GM12878 (cell line): ENCODE measurements around the gene NKIRAS2. TPM values are rescaled to one million over a fixed set of nuclear protein-coding genes. Genes with fewer than 3 reads are reported as not detected.

Experiments
- ATAC-seq: fragments of 200-7000 bp; cut with Tn5 transposase; 3 replicates; pipeline ENCODE4 v1.9.1; 2020; ENCODE audit warnings: mild to moderate bottlenecking, moderate library complexity
- BruUV-seq: library from RNA; stranded (reverse); fragments of 400-500 nt; replicated peaks from 2 replicates; lab custom pipeline; 2021; lab: Mats Ljungman, UMichigan
- CTCF ChIA-PET: fragments of 300-600 bp; sonication (Branson Sonifier 250); formaldehyde crosslinking; extraction: SDS; loops from one replicate; lab custom pipeline; 2021; ENCODE audit warnings: inconsistent platforms; lab: Yijun Ruan, JAX
- POLR2A ChIA-PET: fragments of 350-600 bp; formaldehyde crosslinking; extraction: SDS; loops from one replicate; lab custom pipeline; 2021; ENCODE audit warnings: inconsistent platforms; lab: Charles Lee
- RAD21 ChIA-PET: fragments of 300-600 bp; sonication (Branson Sonifier 250); formaldehyde crosslinking; loops from one replicate; lab custom pipeline; 2023; ENCODE audit warnings: antibody characterized with exemption; ENCODE audit not compliant: unreplicated experiment; lab: Charles Lee
- SMC1A ChIA-PET: fragments of 300-600 bp; sonication (Branson Sonifier 250); formaldehyde crosslinking; loops from one replicate; lab custom pipeline; 2023; ENCODE audit not compliant: unreplicated experiment, uncharacterized antibody; lab: Charles Lee
- DNase-seq: peaks from one replicate; pipeline ENCODE4 v3.0.0-alpha.2; 2011; ENCODE audit warnings: low read depth, low spot score
- FAIRE-seq: peaks from 3 replicates; lab custom pipeline; 2011; peaks lifted over from hg19 to GRCh38; lab: Jason Lieb, UNC
- H2AFZ ChIP-seq: 2 replicates; pipeline ENCODE4 v1.6.0; 2011; ENCODE audit warnings: low read depth, low read length, control low read depth; ENCODE audit not compliant: control insufficient read depth
- H3K27ac ChIP-seq: 2 replicates; pipeline ENCODE4 v1.5.1; 2011; ENCODE audit warnings: control low read depth; ENCODE audit not compliant: control insufficient read depth, insufficient read depth
- H3K27me3 ChIP-seq, 2 experiments: replicated peaks in 1 of 2; 2 replicates each; pipeline versions ENCODE4 v1.6.0 to v1.6.1; 2011; ENCODE audit warnings: low read length in 1 of 2; ENCODE audit not compliant: control insufficient read depth in 2 of 2, insufficient read depth in 2 of 2
- H3K36me3 ChIP-seq, 2 experiments: 2 replicates each; pipeline ENCODE4 v1.5.1; 2011; ENCODE audit warnings: low read length in 1 of 2; ENCODE audit not compliant: control insufficient read depth in 2 of 2, insufficient read depth in 2 of 2
- H3K4me1 ChIP-seq: 2 replicates; pipeline ENCODE4 v1.6.1; 2011; ENCODE audit warnings: mild to moderate bottlenecking, low read length, moderate library complexity, mixed read lengths; ENCODE audit not compliant: control insufficient read depth, insufficient read depth
- H3K4me2 ChIP-seq: 2 replicates; pipeline ENCODE4 v1.6.0; 2011; ENCODE audit warnings: control low read depth; ENCODE audit not compliant: control insufficient read depth, insufficient read depth
- H3K4me3 ChIP-seq: fragments of 200-600 bp; sonication (generic); 2 replicates; pipeline ENCODE4 v1.5.1; 2016
- H3K79me2 ChIP-seq: 2 replicates; pipeline ENCODE4 v1.6.0; 2011; ENCODE audit warnings: low read length; ENCODE audit not compliant: control insufficient read depth, insufficient read depth
- H3K9ac ChIP-seq: 2 replicates; pipeline ENCODE4 v1.8.0; 2011; ENCODE audit warnings: low read length, control low read depth, mixed read lengths; ENCODE audit not compliant: control insufficient read depth, insufficient read depth
- H3K9me3 ChIP-seq: replicated peaks from 3 replicates; pipeline ENCODE4 v1.5.1; 2011; ENCODE audit warnings: mild to moderate bottlenecking, low read length; ENCODE audit not compliant: control insufficient read depth, insufficient read depth
- H4K20me1 ChIP-seq: 2 replicates; pipeline ENCODE4 v1.6.0; 2011; ENCODE audit not compliant: control insufficient read depth, insufficient read depth
- CEBPB ChIP-seq, 2 experiments: fragments of 150-350 bp in 1 of 2; IDR thresholded peaks; 2 replicates each; pipeline ENCODE4 v1.6.1; 2012 to 2014; ENCODE audit warnings: low read depth in 2 of 2, low read length in 2 of 2, borderline replicate concordance in 1 of 2, inconsistent platforms in 1 of 2
- CHD1 ChIP-seq: IDR thresholded peaks from 2 replicates; pipeline ENCODE4 v1.6.1; 2012; ENCODE audit warnings: low read depth, low read length, improper control_type of control experiment
- CREM ChIP-seq: IDR thresholded peaks from 2 replicates; pipeline ENCODE4 v1.6.1; 2014; ENCODE audit warnings: antibody characterized with exemption, low read depth
- CTCF ChIP-seq, 3 experiments: IDR thresholded peaks in 2 of 3; conservative IDR thresholded peaks in 1 of 3; 2 replicates each; pipeline ENCODE4 v1.5.1; 2011; ENCODE audit warnings: low read depth in 3 of 3, low read length in 3 of 3, mild to moderate bottlenecking in 3 of 3, control low read depth in 2 of 3, moderate library complexity in 2 of 3, inconsistent platforms in 1 of 3, mixed read lengths in 1 of 3; ENCODE audit not compliant: control insufficient read depth in 2 of 3, insufficient read depth in 1 of 3; ENCODE audit errors: extremely low read depth in 1 of 3
- EP300 ChIP-seq, 2 experiments: fragments of 150-350 bp in 1 of 2; IDR thresholded peaks; 2 replicates each; pipeline ENCODE4 v1.6.1; 2011 to 2012; ENCODE audit warnings: low read depth in 2 of 2, low read length in 2 of 2, borderline replicate concordance in 1 of 2, improper control_type of control experiment in 1 of 2, inconsistent platforms in 1 of 2; ENCODE audit not compliant: control insufficient read depth in 1 of 2
- FOXK2 ChIP-seq: fragments of 450-650 bp; IDR thresholded peaks from 2 replicates; pipeline ENCODE4 v1.6.1; 2017; ENCODE audit warnings: mild to moderate bottlenecking, moderate library complexity
- HCFC1 ChIP-seq: fragments of 150-350 bp; IDR thresholded peaks from 2 replicates; pipeline ENCODE4 v1.6.1; 2014; ENCODE audit warnings: low read length
- HDAC6 ChIP-seq: fragments of 200-600 bp; sonication (generic); IDR thresholded peaks from one replicate; pipeline ENCODE4 v1.8.0; 2017; ENCODE audit warnings: antibody characterized with exemption; ENCODE audit not compliant: unreplicated experiment
- KDM1A ChIP-seq: fragments of 200-600 bp; sonication (generic); IDR thresholded peaks from 2 replicates; pipeline ENCODE4 v1.6.1; 2016; ENCODE audit warnings: borderline replicate concordance
- KLF5 ChIP-seq: fragments of 450-650 bp; IDR thresholded peaks from 2 replicates; pipeline ENCODE4 v1.6.1; 2014; ENCODE audit warnings: mild to moderate bottlenecking; ENCODE audit not compliant: partially characterized antibody
- MYB ChIP-seq: fragments of 150-350 bp; IDR thresholded peaks from 2 replicates; pipeline ENCODE4 v1.6.1; 2014; ENCODE audit warnings: mild to moderate bottlenecking, low read depth, low read length, borderline replicate concordance
- RELA ChIP-seq: fragments of 450-650 bp; IDR thresholded peaks from 2 replicates; pipeline ENCODE4 v1.8.0; 2014; ENCODE audit warnings: borderline replicate concordance; ENCODE audit not compliant: partially characterized antibody
- SRF ChIP-seq, 2 experiments: IDR thresholded peaks; 2 replicates each; pipeline ENCODE4 v1.6.1; 2011; ENCODE audit warnings: low read depth in 2 of 2, low read length in 2 of 2, mild to moderate bottlenecking in 1 of 2, moderate library complexity in 1 of 2
- ZNF207 ChIP-seq: fragments of 450-650 bp; IDR thresholded peaks from 2 replicates; pipeline ENCODE4 v1.6.1; 2014; ENCODE audit warnings: antibody characterized with exemption, mild to moderate bottlenecking, borderline replicate concordance
- ZNF274 ChIP-seq: IDR thresholded peaks from one replicate; pipeline ENCODE4 v1.8.0; 2011; ENCODE audit not compliant: insufficient read length, insufficient read depth
- ZSCAN29 ChIP-seq: fragments of 450-650 bp; IDR thresholded peaks from 2 replicates; pipeline ENCODE4 v1.6.1; 2017; ENCODE audit warnings: mild to moderate bottlenecking, moderate library complexity
- ZZZ3 ChIP-seq: IDR thresholded peaks from 2 replicates; pipeline ENCODE4 v1.6.1; 2011; ENCODE audit warnings: low read depth; ENCODE audit not compliant: control insufficient read depth, insufficient read length
- WGBS: methylation state at CpG from one replicate; pipeline ENCODE4 v1.1.6; 2016; ENCODE audit warnings: low lambda C conversion rate; ENCODE audit not compliant: insufficient replicate concordance, insufficient coverage; ENCODE audit errors: missing lambda C conversion rate; 5-methylcytosine and 5-hydroxymethylcytosine counted together
- in situ Hi-C: fragments of 300-500 bp; cut with MboI; formaldehyde crosslinking; loops from 9 replicates; pipeline ENCODE4 v1.14.3; 2018; ENCODE audit warnings: mixed read lengths
- intact Hi-C: fragments of 100-400 bp; cut with micrococcal nuclease; formaldehyde crosslinking; loops from one replicate; pipeline ENCODE4 v1.14.2; 2022; ENCODE audit not compliant: unreplicated experiment
- polyA plus RNA-seq, 11 experiments: library from polyadenylated mRNA; depleted of rRNA in 4 of 11; unstranded in 6 of 11; stranded (reverse) in 5 of 11; fragments of >200 nt; fragmentation: Nextera tagmentation in 4 of 11; fragmentation: Illumina TruSeq in 1 of 11; extraction: Ambion mirVana in 4 of 11; extraction: Trizol in 1 of 11; gene quantifications; 1 replicate in 1 of 11; 2 replicates in 10 of 11; pipeline versions ENCODE4 v1.2.1 to v1.2.3, GENCODE V29; 2011 to 2016; ENCODE audit warnings: inconsistent platforms in 2 of 11, missing spikeins in 2 of 11, low read depth in 1 of 11
- total RNA-seq, 4 experiments: library from RNA; depleted of rRNA in 3 of 4; stranded (reverse); fragments of >200 nt in 3 of 4; fragmentation: Illumina TruSeq in 1 of 4; extraction: Trizol in 1 of 4; gene quantifications; 2 replicates each; pipeline versions ENCODE4 v1.2.1 to v1.2.3, GENCODE V29; 2013 to 2021

Gene NKIRAS2
- total and polyA plus RNA-seq, 10 of the 15 experiments (the other 5 are each of a cell fraction or from before 2014, with no cell fraction given), result 6.4 to 49.7 (median 27.2) TPM

GRCh38 chr17:41996855-41997164 lies 23.1 kb upstream of the NKIRAS2 start:
- DNase-seq (no peak), FAIRE-seq (no peak), ATAC-seq (peak; percentile 30; the same call in 2 of the 3 replicates)
- SMC1A ChIA-PET, result interaction anchor here (0.8 to 1.3 kb wide), 2 partner anchors 19 kb away, joined by 3 read pairs; no protein-coding TSS in a partner anchor
- Histone ChIP-seq H3K36me3 (peaks cover 32 to 52% of the 10 kb centered on the region in 2 experiments), H3K27ac (peak overlapping the region; percentile 29), H3K27me3 (no peaks in the 10 kb centered on the region), H3K4me3 (no peak overlapping the region; the same call in 1 of the 2 replicates), H3K4me2 (peak overlapping the region; percentile 61; the same call in 1 of the 2 replicates), H3K9me3 (no peaks in the 10 kb centered on the region), H2AFZ (no peak overlapping the region), H4K20me1 (no peaks in the 10 kb centered on the region), H3K4me1 (peaks cover 28% of the 10 kb centered on the region), H3K9ac (no peak overlapping the region), H3K79me2 (peaks cover 1% of the 10 kb centered on the region)
- no TSS peak for BruUV-seq
- TF ChIP-seq ZSCAN29 (no peak), CTCF (IDR thresholded peaks at IDR 0.05 in 2 of 3, conservative IDR thresholded peaks at IDR 0.05 in 1 of 3; ENCODE audit: control insufficient read depth in 2 of 3, extremely low read depth in 1 of 3, insufficient read depth in 1 of 3, low read depth in 3 of 3, low read length in 3 of 3) (no peak), KDM1A (no peak), ZNF274 (no peak)
- 68% methylated on average over 2 of the region's 2 CpGs for WGBS
- POLR2A ChIA-PET, result interaction anchor here (1.1 kb wide), 1 partner anchor 21 kb away, joined by 3 read pairs; the partner anchor contains the start of gene DNAJC7
- RAD21 ChIA-PET, result interaction anchor here (0.6 kb wide), 1 partner anchor 128 kb away, joined by 4 read pairs; no protein-coding TSS in a partner anchor
- CTCF ChIA-PET, result interaction anchor here (0.7 to 1.5 kb wide), 3 partner anchors 27 to 115 kb away, joined by 3 to 4 read pairs (median 3); partner anchors contain the start of gene DHX58
- intact Hi-C loops (no loop called here), in situ Hi-C loops (no loop called here)

GRCh38 chr17:41998497-41998896 lies 21.4 kb upstream of the NKIRAS2 start:
- no peak for FAIRE-seq
- CTCF ChIA-PET, result no interaction called here
- no peak for TF ChIP-seq FOXK2
- TF ChIP-seq KLF5, result no peak
- no peak for TF ChIP-seq ZNF207
- no peak for TF ChIP-seq CHD1
- no peak for TF ChIP-seq HCFC1
- no peak for TF ChIP-seq CEBPB (IDR thresholded peaks at IDR 0.05; ENCODE audit: borderline replicate concordance in 1 of 2, low read depth in 2 of 2, low read length in 2 of 2)
- no peak for TF ChIP-seq SRF (IDR thresholded peaks at IDR 0.05; ENCODE audit: low read depth in 2 of 2, low read length in 2 of 2)
- no peak for TF ChIP-seq CREM
- TF ChIP-seq MYB, result no peak
- no peak for TF ChIP-seq ZZZ3
- no peak for TF ChIP-seq EP300 (IDR thresholded peaks at IDR 0.05; ENCODE audit: borderline replicate concordance in 1 of 2, control insufficient read depth in 1 of 2, low read depth in 2 of 2, low read length in 2 of 2)
- TF ChIP-seq HDAC6, result no peak
- no peak for TF ChIP-seq RELA

More at GRCh38 chr17:41998497-41998896, 21.4 kb upstream of the NKIRAS2 start:
- H3K4me1 ChIP-seq, result peaks cover 28% of the 10 kb centered on the region
- intact Hi-C loops (no loop called here), in situ Hi-C loops (no loop called here)
- H3K4me2 ChIP-seq, result no peak overlapping the region
- BruUV-seq, result no TSS peak
- 0% methylated on average over 2 of the region's 2 CpGs for WGBS
- H3K9ac ChIP-seq, result no peak overlapping the region
- ChIA-PET SMC1A (interaction anchor here (1.2 to 1.5 kb wide), 2 partner anchors 17 to 21 kb away, joined by 3 read pairs; no protein-coding TSS in a partner anchor), POLR2A (interaction anchor here (0.6 kb wide), 1 partner anchor 44 kb away, joined by 3 read pairs; no protein-coding TSS in a partner anchor), RAD21 (no interaction called here)
- H3K9me3 ChIP-seq, result no peaks in the 10 kb centered on the region
- no peak overlapping the region for H2AFZ ChIP-seq
- H3K27ac ChIP-seq, result no peak overlapping the region
- ATAC-seq (no peak), DNase-seq (no peak)
- H3K79me2 ChIP-seq, result peaks cover 16% of the 10 kb centered on the region
- H3K4me3 ChIP-seq, result no peak overlapping the region
- H4K20me1 ChIP-seq, result no peaks in the 10 kb centered on the region
- no peaks in the 10 kb centered on the region for H3K27me3 ChIP-seq
- H3K36me3 ChIP-seq, result peaks cover 26 to 53% of the 10 kb centered on the region in 2 experiments
